K562 (cell line): Measurements from ENCODE around the gene HACE1. TPM values are rescaled to one million over a fixed set of nuclear protein-coding genes. Genes with fewer than 3 reads are reported as not detected.

Experiments
- CTCFL ChIP-seq: IDR thresholded peaks from 2 replicates; pipeline ENCODE4 v1.6.1; 2011; ENCODE audit warnings: borderline replicate concordance, low read depth, mild to moderate bottlenecking, moderate library complexity, low read length; ENCODE audit not compliant: insufficient read depth, poor library complexity, severe bottlenecking
- E2F4 ChIP-seq: sonication (generic); formaldehyde crosslinking; IDR thresholded peaks from 2 replicates; pipeline ENCODE4 v1.8.0; 2022; ENCODE audit warnings: mild to moderate bottlenecking, low read depth, missing genetic modification reagents
- ELF2 ChIP-seq: fragments of 250-450 bp; sonication (Bioruptor Pico); IDR thresholded peaks from 2 replicates; pipeline ENCODE4 v1.5.0; 2021; ENCODE audit warnings: mild to moderate bottlenecking
- GABPA ChIP-seq: fragments of 200-800 bp; sonication (Bioruptor generic); conservative IDR thresholded peaks from 2 replicates; pipeline ENCODE4 v1.6.1; 2016; ENCODE audit warnings: low read depth, missing genetic modification characterization, missing compliant biosample characterization
- GTF3C2 ChIP-seq: IDR thresholded peaks from 3 replicates; pipeline ENCODE4 v1.6.1; 2011; ENCODE audit warnings: borderline replicate concordance, mild to moderate bottlenecking, moderate library complexity; ENCODE audit not compliant: insufficient read length; ENCODE audit errors: extremely low read depth
- HDAC6 ChIP-seq: IDR thresholded peaks from 2 replicates; pipeline ENCODE4 v1.6.1; 2012; ENCODE audit warnings: low read depth, mild to moderate bottlenecking, control low read depth, inconsistent platforms, low read length, moderate library complexity
- HES1 ChIP-seq: fragments of 450-650 bp; IDR thresholded peaks from 2 replicates; pipeline ENCODE4 v1.6.1; 2016; ENCODE audit warnings: low read depth, mild to moderate bottlenecking, moderate library complexity
- HNRNPK ChIP-seq: fragments of 200-400 bp; formaldehyde crosslinking; IDR thresholded peaks from one replicate; pipeline ENCODE4 v1.6.1; 2018; ENCODE audit warnings: mild to moderate bottlenecking, low read depth, low read length; ENCODE audit not compliant: poor library complexity, severe bottlenecking
- HNRNPLL ChIP-seq: fragments of 200-400 bp; formaldehyde crosslinking; IDR thresholded peaks from 2 replicates; pipeline ENCODE4 v1.6.1; 2017; ENCODE audit warnings: low read length, low read depth, mild to moderate bottlenecking; ENCODE audit not compliant: poor library complexity, severe bottlenecking
- SMAD2 ChIP-seq: fragments of 150-350 bp; IDR thresholded peaks from 2 replicates; pipeline ENCODE4 v1.6.1; 2014; ENCODE audit warnings: low read depth, mild to moderate bottlenecking, low read length
- SRF ChIP-seq, 2 experiments: fragments of 250-450, 450-650 bp in 1 of 2; sonication (Bioruptor Pico) in 1 of 2; sonication (generic) in 1 of 2; formaldehyde crosslinking; IDR thresholded peaks; 2 replicates each; pipeline versions ENCODE4 v1.5.0 to v1.5.1; 2020 to 2022; ENCODE audit warnings: mild to moderate bottlenecking in 1 of 2, missing genetic modification reagents in 1 of 2
- TBL1XR1 ChIP-seq, 2 experiments: IDR thresholded peaks; 2 replicates each; pipeline ENCODE4 v1.6.1; 2012; ENCODE audit warnings: improper control_type of control experiment in 2 of 2, low read length in 2 of 2, mild to moderate bottlenecking in 1 of 2
- USF1 ChIP-seq: sonication (generic); formaldehyde crosslinking; IDR thresholded peaks from 2 replicates; pipeline ENCODE4 v1.9.0; 2022; ENCODE audit warnings: mild to moderate bottlenecking, missing genetic modification reagents
- ZBTB8A ChIP-seq: fragments of 450-650 bp; IDR thresholded peaks from 2 replicates; pipeline ENCODE4 v1.6.1; 2018; ENCODE audit warnings: mild to moderate bottlenecking, moderate library complexity; ENCODE audit not compliant: partially characterized antibody
- ZFP91 ChIP-seq: sonication (generic); formaldehyde crosslinking; IDR thresholded peaks from 2 replicates; pipeline ENCODE4 v1.8.0; 2022; ENCODE audit warnings: mild to moderate bottlenecking, missing genetic modification reagents
- ZNF324 ChIP-seq: fragments of 250-450 bp; sonication (Bioruptor Pico); IDR thresholded peaks from 2 replicates; pipeline ENCODE4 v1.4.0; 2020; ENCODE audit warnings: mild to moderate bottlenecking
- polyA plus RNA-seq, 8 experiments: library from polyadenylated mRNA; depleted of rRNA in 4 of 8; stranded (reverse) in 5 of 8; unstranded in 3 of 8; fragments of >200 nt; fragmentation: Nextera tagmentation in 2 of 8; fragmentation: Illumina TruSeq in 1 of 8; extraction: Ambion mirVana in 2 of 8; extraction: Trizol in 1 of 8; gene quantifications; 2 replicates each; pipeline versions ENCODE4 v1.2.1 to v1.2.3, GENCODE V29; 2011 to 2014; ENCODE audit warnings: inconsistent platforms in 1 of 8, missing spikeins in 1 of 8
- total RNA-seq, 7 experiments: library from RNA; depleted of rRNA in 6 of 7; stranded (reverse); fragments of >200 nt in 6 of 7; fragmentation: Illumina TruSeq in 2 of 7; extraction: Trizol in 2 of 7; gene quantifications; 2 replicates each; pipeline versions ENCODE4 v1.2.1 to v1.2.3, GENCODE V29; 2011 to 2021; ENCODE audit warnings: low replicate concordance in 1 of 7

Gene HACE1
- total and polyA plus RNA-seq, 9 of the 15 experiments (the other 6 are each of a cell fraction or from before 2014, with no cell fraction given) = 3.6 to 19.9 (median 9.1) TPM

- no peak for TF ChIP-seq HES1
- no peak for TF ChIP-seq HNRNPK
- TF ChIP-seq HDAC6 = no peak
- TF ChIP-seq ZNF324 (CRISPR knock-in tag) = no peak
- no peak for TF ChIP-seq SRF (CRISPR knock-in tag; IDR thresholded peaks at IDR 0.05)
- TF ChIP-seq SMAD2 = no peak
- no peak for TF ChIP-seq ZFP91 (CRISPR knock-in tag)
- TF ChIP-seq USF1 = peak; percentile 72
- no peak for TF ChIP-seq E2F4
- TF ChIP-seq HNRNPLL = no peak
- no peak for TF ChIP-seq ELF2 (CRISPR knock-in tag)
- no peak for TF ChIP-seq CTCFL
- no peak for TF ChIP-seq GABPA
- TF ChIP-seq GTF3C2 = no peak
- TF ChIP-seq ZBTB8A = no peak
- TF ChIP-seq TBL1XR1 (IDR thresholded peaks at IDR 0.05; ENCODE audit: low read length in 2 of 2) = no peak
Measured at GRCh38 chr6:104887350-104887749, 27.6 kb upstream of the HACE1 start (continued).
